GM12878 (cell line): ENCODE data around the gene FGFR4. TPM values are rescaled to one million over a fixed set of nuclear protein-coding genes. Genes with fewer than 3 reads are reported as not detected.

Experiments used
- ATAC-seq: fragments of 200-7000 bp; cut with Tn5 transposase; 3 replicates; pipeline ENCODE4 v1.9.1; 2020; ENCODE audit warnings: mild to moderate bottlenecking, moderate library complexity
- BruUV-seq: library from RNA; stranded (reverse); fragments of 400-500 nt; replicated peaks from 2 replicates; lab custom pipeline; 2021; lab: Mats Ljungman, UMichigan
- CTCF ChIA-PET: fragments of 300-600 bp; sonication (Branson Sonifier 250); formaldehyde crosslinking; extraction: SDS; loops from one replicate; lab custom pipeline; 2021; ENCODE audit warnings: inconsistent platforms; lab: Yijun Ruan, JAX
- POLR2A ChIA-PET: fragments of 350-600 bp; formaldehyde crosslinking; extraction: SDS; loops from one replicate; lab custom pipeline; 2021; ENCODE audit warnings: inconsistent platforms; lab: Charles Lee
- RAD21 ChIA-PET: fragments of 300-600 bp; sonication (Branson Sonifier 250); formaldehyde crosslinking; loops from one replicate; lab custom pipeline; 2023; ENCODE audit warnings: antibody characterized with exemption; ENCODE audit not compliant: unreplicated experiment; lab: Charles Lee
- SMC1A ChIA-PET: fragments of 300-600 bp; sonication (Branson Sonifier 250); formaldehyde crosslinking; loops from one replicate; lab custom pipeline; 2023; ENCODE audit not compliant: unreplicated experiment, uncharacterized antibody; lab: Charles Lee
- DNase-seq: peaks from one replicate; pipeline ENCODE4 v3.0.0-alpha.2; 2011; ENCODE audit warnings: low read depth, low spot score
- FAIRE-seq: peaks from 3 replicates; lab custom pipeline; 2011; peaks lifted over from hg19 to GRCh38; lab: Jason Lieb, UNC
- H2AFZ ChIP-seq: 2 replicates; pipeline ENCODE4 v1.6.0; 2011; ENCODE audit warnings: low read depth, low read length, control low read depth; ENCODE audit not compliant: control insufficient read depth
- H3K27ac ChIP-seq: 2 replicates; pipeline ENCODE4 v1.5.1; 2011; ENCODE audit warnings: control low read depth; ENCODE audit not compliant: control insufficient read depth, insufficient read depth
- H3K27me3 ChIP-seq, 2 experiments: replicated peaks in 1 of 2; 2 replicates each; pipeline versions ENCODE4 v1.6.0 to v1.6.1; 2011; ENCODE audit warnings: low read length in 1 of 2; ENCODE audit not compliant: control insufficient read depth in 2 of 2, insufficient read depth in 2 of 2
- H3K36me3 ChIP-seq, 2 experiments: 2 replicates each; pipeline ENCODE4 v1.5.1; 2011; ENCODE audit warnings: low read length in 1 of 2; ENCODE audit not compliant: control insufficient read depth in 2 of 2, insufficient read depth in 2 of 2
- H3K4me1 ChIP-seq: 2 replicates; pipeline ENCODE4 v1.6.1; 2011; ENCODE audit warnings: mild to moderate bottlenecking, low read length, moderate library complexity, mixed read lengths; ENCODE audit not compliant: control insufficient read depth, insufficient read depth
- H3K4me2 ChIP-seq: 2 replicates; pipeline ENCODE4 v1.6.0; 2011; ENCODE audit warnings: control low read depth; ENCODE audit not compliant: control insufficient read depth, insufficient read depth
- H3K4me3 ChIP-seq: fragments of 200-600 bp; sonication (generic); 2 replicates; pipeline ENCODE4 v1.5.1; 2016
- H3K79me2 ChIP-seq: 2 replicates; pipeline ENCODE4 v1.6.0; 2011; ENCODE audit warnings: low read length; ENCODE audit not compliant: control insufficient read depth, insufficient read depth
- H3K9ac ChIP-seq: 2 replicates; pipeline ENCODE4 v1.8.0; 2011; ENCODE audit warnings: low read length, control low read depth, mixed read lengths; ENCODE audit not compliant: control insufficient read depth, insufficient read depth
- H3K9me3 ChIP-seq: replicated peaks from 3 replicates; pipeline ENCODE4 v1.5.1; 2011; ENCODE audit warnings: mild to moderate bottlenecking, low read length; ENCODE audit not compliant: control insufficient read depth, insufficient read depth
- H4K20me1 ChIP-seq: 2 replicates; pipeline ENCODE4 v1.6.0; 2011; ENCODE audit not compliant: control insufficient read depth, insufficient read depth
- IRF4 ChIP-seq: IDR thresholded peaks from 2 replicates; pipeline ENCODE4 v1.6.1; 2011; ENCODE audit warnings: low read depth, low read length
- YY1 ChIP-seq: IDR thresholded peaks from 2 replicates; pipeline ENCODE4 v1.6.1; 2011; ENCODE audit warnings: low read depth, mild to moderate bottlenecking, low read length
- ZSCAN29 ChIP-seq: fragments of 450-650 bp; IDR thresholded peaks from 2 replicates; pipeline ENCODE4 v1.6.1; 2017; ENCODE audit warnings: mild to moderate bottlenecking, moderate library complexity
- WGBS: methylation state at CpG from one replicate; pipeline ENCODE4 v1.1.6; 2016; ENCODE audit warnings: low lambda C conversion rate; ENCODE audit not compliant: insufficient replicate concordance, insufficient coverage; ENCODE audit errors: missing lambda C conversion rate; 5-methylcytosine and 5-hydroxymethylcytosine counted together
- in situ Hi-C: fragments of 300-500 bp; cut with MboI; formaldehyde crosslinking; loops from 9 replicates; pipeline ENCODE4 v1.14.3; 2018; ENCODE audit warnings: mixed read lengths
- intact Hi-C: fragments of 100-400 bp; cut with micrococcal nuclease; formaldehyde crosslinking; loops from one replicate; pipeline ENCODE4 v1.14.2; 2022; ENCODE audit not compliant: unreplicated experiment
- polyA plus RNA-seq, 11 experiments: library from polyadenylated mRNA; depleted of rRNA in 4 of 11; unstranded in 6 of 11; stranded (reverse) in 5 of 11; fragments of >200 nt; fragmentation: Nextera tagmentation in 4 of 11; fragmentation: Illumina TruSeq in 1 of 11; extraction: Ambion mirVana in 4 of 11; extraction: Trizol in 1 of 11; gene quantifications; 1 replicate in 1 of 11; 2 replicates in 10 of 11; pipeline versions ENCODE4 v1.2.1 to v1.2.3, GENCODE V29; 2011 to 2016; ENCODE audit warnings: inconsistent platforms in 2 of 11, missing spikeins in 2 of 11, low read depth in 1 of 11
- total RNA-seq, 4 experiments: library from RNA; depleted of rRNA in 3 of 4; stranded (reverse); fragments of >200 nt in 3 of 4; fragmentation: Illumina TruSeq in 1 of 4; extraction: Trizol in 1 of 4; gene quantifications; 2 replicates each; pipeline versions ENCODE4 v1.2.1 to v1.2.3, GENCODE V29; 2013 to 2021
- TF ChIP-seq, protein P1 (sequence below): IDR thresholded peaks from 2 replicates; pipeline ENCODE4 v1.6.1; 2012; ENCODE audit warnings: low read depth, low read length, improper control_type of control experiment

Gene FGFR4
- total and polyA plus RNA-seq, 10 of the 15 experiments (the other 5 are each of a cell fraction or from before 2014, with no cell fraction given) = 0.17 to 0.77 (median 0.28) TPM; not detected in 5

DNA sequence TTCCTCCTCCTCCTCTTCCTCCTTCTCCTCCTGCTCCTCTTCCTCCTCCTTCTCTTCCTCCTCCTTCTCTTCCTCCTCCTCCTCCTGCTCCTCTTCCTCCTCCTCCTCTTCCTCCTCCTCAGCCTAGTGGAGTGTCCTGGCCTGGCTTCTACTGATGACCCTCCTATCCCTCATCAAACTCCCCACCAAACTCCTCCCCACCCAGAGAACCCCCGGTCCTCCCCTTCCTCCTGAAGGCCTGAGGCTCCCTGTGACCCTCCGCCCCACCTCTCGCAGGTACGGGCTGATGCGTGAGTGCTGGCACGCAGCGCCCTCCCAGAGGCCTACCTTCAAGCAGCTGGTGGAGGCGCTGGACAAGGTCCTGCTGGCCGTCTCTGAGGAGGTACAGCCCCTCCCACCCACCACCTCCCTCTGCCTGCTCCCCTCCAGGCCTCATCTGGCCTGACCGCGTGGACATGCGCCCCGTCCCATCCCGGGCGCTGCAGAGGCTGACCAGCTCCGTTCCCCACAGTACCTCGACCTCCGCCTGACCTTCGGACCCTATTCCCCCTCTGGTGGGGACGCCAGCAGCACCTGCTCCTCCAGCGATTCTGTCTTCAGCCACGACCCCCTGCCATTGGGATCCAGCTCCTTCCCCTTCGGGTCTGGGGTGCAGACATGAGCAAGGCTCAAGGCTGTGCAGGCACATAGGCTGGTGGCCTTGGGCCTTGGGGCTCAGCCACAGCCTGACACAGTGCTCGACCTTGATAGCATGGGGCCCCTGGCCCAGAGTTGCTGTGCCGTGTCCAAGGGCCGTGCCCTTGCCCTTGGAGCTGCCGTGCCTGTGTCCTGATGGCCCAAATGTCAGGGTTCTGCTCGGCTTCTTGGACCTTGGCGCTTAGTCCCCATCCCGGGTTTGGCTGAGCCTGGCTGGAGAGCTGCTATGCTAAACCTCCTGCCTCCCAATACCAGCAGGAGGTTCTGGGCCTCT is 10.6 kb downstream of the FGFR4 start:
- H3K27me3 ChIP-seq = no peaks in the 10 kb centered on the region; a peak in 1 of 4 replicates
- H3K9ac ChIP-seq = no peak overlapping the region
- no peak for DNase-seq
- intact Hi-C loops = no loop called here
- 64% methylated on average over 29 of the region's 30 CpGs for WGBS
- TF ChIP-seq IRF4 = no peak
- no peak for TF ChIP-seq YY1
- TF ChIP-seq ZSCAN29 = no peak
- TF ChIP-seq, protein P1, sequence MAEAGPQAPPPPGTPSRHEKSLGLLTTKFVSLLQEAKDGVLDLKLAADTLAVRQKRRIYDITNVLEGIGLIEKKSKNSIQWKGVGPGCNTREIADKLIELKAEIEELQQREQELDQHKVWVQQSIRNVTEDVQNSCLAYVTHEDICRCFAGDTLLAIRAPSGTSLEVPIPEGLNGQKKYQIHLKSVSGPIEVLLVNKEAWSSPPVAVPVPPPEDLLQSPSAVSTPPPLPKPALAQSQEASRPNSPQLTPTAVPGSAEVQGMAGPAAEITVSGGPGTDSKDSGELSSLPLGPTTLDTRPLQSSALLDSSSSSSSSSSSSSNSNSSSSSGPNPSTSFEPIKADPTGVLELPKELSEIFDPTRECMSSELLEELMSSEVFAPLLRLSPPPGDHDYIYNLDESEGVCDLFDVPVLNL = no peak
- TF ChIP-seq, all 136 proteins: peak for 0
- CTCF ChIA-PET = interaction anchor here (1.3 to 1.8 kb wide), 3 partner anchors 13 to 436 kb away, joined by 3 to 7 read pairs (median 4); no protein-coding TSS in a partner anchor
- Histone ChIP-seq H3K36me3 (no peaks in the 10 kb centered on the region), H3K4me1 (no peaks in the 10 kb centered on the region), H3K9me3 (no peaks in the 10 kb centered on the region), H3K4me3 (no peak overlapping the region), H3K27ac (no peak overlapping the region), H3K4me2 (no peak overlapping the region), H2AFZ (no peak overlapping the region), H3K79me2 (no peaks in the 10 kb centered on the region), H4K20me1 (no peaks in the 10 kb centered on the region)
- in situ Hi-C loops = no loop called here
- SMC1A ChIA-PET = no interaction called here
- no peak for FAIRE-seq
- RAD21 ChIA-PET = interaction anchor here (1.1 kb wide), 1 partner anchor 437 kb away, joined by 4 read pairs; no protein-coding TSS in a partner anchor
- ATAC-seq = no peak
- BruUV-seq = no TSS peak
- POLR2A ChIA-PET = interaction anchor here (0.6 kb wide), 1 partner anchor 98 kb away, joined by 3 read pairs; no protein-coding TSS in a partner anchor
